Keratinocyte (primary cell): Measurements from ENCODE around the gene CCDC24.

Experiments
- EZH2 ChIP-seq: IDR thresholded peaks from one replicate; pipeline ENCODE4 v1.6.1; 2012; ENCODE audit warnings: inconsistent platforms, mild to moderate bottlenecking, low read length, moderate library complexity
- TF ChIP-seq, protein P1 (sequence below), 3 experiments: IDR thresholded peaks in 1 of 3; conservative IDR thresholded peaks in 1 of 3; optimal IDR thresholded peaks in 1 of 3; 2 replicates in 2 of 3; 3 replicates in 1 of 3; pipeline versions ENCODE3 to v1.5.1; 2011; ENCODE audit warnings: low read length in 3 of 3, mild to moderate bottlenecking in 3 of 3, moderate library complexity in 2 of 3, control low read depth in 1 of 3, inconsistent platforms in 1 of 3; ENCODE audit not compliant: insufficient read depth in 2 of 3; ENCODE audit errors: extremely low read depth in 1 of 3

GRCh38 chr1:44040418-44040817 lies 49.0 kb downstream of the CCDC24 start:
- no peak for TF ChIP-seq EZH2
- TF ChIP-seq, protein P1, sequence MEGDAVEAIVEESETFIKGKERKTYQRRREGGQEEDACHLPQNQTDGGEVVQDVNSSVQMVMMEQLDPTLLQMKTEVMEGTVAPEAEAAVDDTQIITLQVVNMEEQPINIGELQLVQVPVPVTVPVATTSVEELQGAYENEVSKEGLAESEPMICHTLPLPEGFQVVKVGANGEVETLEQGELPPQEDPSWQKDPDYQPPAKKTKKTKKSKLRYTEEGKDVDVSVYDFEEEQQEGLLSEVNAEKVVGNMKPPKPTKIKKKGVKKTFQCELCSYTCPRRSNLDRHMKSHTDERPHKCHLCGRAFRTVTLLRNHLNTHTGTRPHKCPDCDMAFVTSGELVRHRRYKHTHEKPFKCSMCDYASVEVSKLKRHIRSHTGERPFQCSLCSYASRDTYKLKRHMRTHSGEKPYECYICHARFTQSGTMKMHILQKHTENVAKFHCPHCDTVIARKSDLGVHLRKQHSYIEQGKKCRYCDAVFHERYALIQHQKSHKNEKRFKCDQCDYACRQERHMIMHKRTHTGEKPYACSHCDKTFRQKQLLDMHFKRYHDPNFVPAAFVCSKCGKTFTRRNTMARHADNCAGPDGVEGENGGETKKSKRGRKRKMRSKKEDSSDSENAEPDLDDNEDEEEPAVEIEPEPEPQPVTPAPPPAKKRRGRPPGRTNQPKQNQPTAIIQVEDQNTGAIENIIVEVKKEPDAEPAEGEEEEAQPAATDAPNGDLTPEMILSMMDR (optimal IDR thresholded peaks at IDR 0.05 in 1 of 3, IDR thresholded peaks at IDR 0.05 in 1 of 3, conservative IDR thresholded peaks at IDR 0.05 in 1 of 3; ENCODE audit: extremely low read depth in 1 of 3, insufficient read depth in 2 of 3, low read length in 3 of 3), result no peak
